ENCODE results near the gene POFUT1. TPM values are rescaled to one million over a fixed set of nuclear protein-coding genes. Genes with fewer than 3 reads are reported as not detected.

POFUT1 gene
- total RNA-seq, 4 donors from 2014 or later, result 11.2 to 47.1 (median 23.3) TPM

- intact Hi-C loops (cut with DNase I; ENCODE audit: low total_unique reads), result no loop called here
- no peaks in the 10 kb centered on the region for H3K36me3 ChIP-seq
- no peak overlapping the region for H3K4me3 ChIP-seq
- H3K4me1 ChIP-seq, result no peaks in the 10 kb centered on the region
- H3K27ac ChIP-seq, result no peak overlapping the region
- no peaks in the 10 kb centered on the region for H3K27me3 ChIP-seq
- no peak for DNase-seq
- TF ChIP-seq POLR2A (IDR thresholded peaks at IDR 0.05), result no peak
- TF ChIP-seq, protein P1, sequence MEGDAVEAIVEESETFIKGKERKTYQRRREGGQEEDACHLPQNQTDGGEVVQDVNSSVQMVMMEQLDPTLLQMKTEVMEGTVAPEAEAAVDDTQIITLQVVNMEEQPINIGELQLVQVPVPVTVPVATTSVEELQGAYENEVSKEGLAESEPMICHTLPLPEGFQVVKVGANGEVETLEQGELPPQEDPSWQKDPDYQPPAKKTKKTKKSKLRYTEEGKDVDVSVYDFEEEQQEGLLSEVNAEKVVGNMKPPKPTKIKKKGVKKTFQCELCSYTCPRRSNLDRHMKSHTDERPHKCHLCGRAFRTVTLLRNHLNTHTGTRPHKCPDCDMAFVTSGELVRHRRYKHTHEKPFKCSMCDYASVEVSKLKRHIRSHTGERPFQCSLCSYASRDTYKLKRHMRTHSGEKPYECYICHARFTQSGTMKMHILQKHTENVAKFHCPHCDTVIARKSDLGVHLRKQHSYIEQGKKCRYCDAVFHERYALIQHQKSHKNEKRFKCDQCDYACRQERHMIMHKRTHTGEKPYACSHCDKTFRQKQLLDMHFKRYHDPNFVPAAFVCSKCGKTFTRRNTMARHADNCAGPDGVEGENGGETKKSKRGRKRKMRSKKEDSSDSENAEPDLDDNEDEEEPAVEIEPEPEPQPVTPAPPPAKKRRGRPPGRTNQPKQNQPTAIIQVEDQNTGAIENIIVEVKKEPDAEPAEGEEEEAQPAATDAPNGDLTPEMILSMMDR (IDR thresholded peaks at IDR 0.05), result no peak
- H3K9me3 ChIP-seq, result no peaks in the 10 kb centered on the region
Measured at GRCh38 chr20:32227744-32228688, 20.3 kb downstream of the POFUT1 start.

- Histone ChIP-seq H3K36me3 (no peaks in the 10 kb centered on the region), H3K27ac (no peak overlapping the region)
Measured at GRCh38 chr20:32229251-32229747, 21.6 kb downstream of the POFUT1 start.

DNA sequence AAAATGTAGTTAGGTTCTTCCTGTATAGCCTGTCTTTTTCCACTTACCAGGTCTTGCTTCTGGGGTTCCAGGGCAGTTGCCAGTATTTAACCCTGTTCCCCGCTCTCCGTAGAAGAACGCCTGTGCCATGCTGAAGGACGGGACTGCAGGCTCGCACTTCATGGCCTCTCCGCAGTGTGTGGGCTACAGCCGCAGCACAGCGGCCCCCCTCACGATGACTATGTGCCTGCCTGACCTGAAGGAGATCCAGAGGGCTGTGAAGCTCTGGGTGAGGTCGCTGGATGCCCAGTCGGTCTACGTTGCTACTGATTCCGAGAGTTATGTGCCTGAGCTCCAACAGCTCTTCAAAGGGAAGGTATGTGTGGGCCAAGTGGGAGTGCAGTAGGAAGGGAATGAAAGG lies 23.0 kb downstream of the POFUT1 start:
- Histone ChIP-seq H3K9me3 (no peaks in the 10 kb centered on the region), H3K27me3 (no peaks in the 10 kb centered on the region), H3K4me3 (no peak overlapping the region), H3K27ac (no peak overlapping the region), H3K36me3 (no peaks in the 10 kb centered on the region), H3K4me1 (no peaks in the 10 kb centered on the region)
- TF ChIP-seq POLR2A (IDR thresholded peaks at IDR 0.05), result no peak
- TF ChIP-seq, protein P1 (IDR thresholded peaks at IDR 0.05), result no peak
- no peak for DNase-seq
- intact Hi-C loops (cut with DNase I; ENCODE audit: low total_unique reads), result no loop called here

More at GRCh38 chr20:32229251-32229747, 21.6 kb downstream of the POFUT1 start:
- Histone ChIP-seq H3K4me1 (no peaks in the 10 kb centered on the region), H3K9me3 (no peaks in the 10 kb centered on the region), H3K4me3 (no peak overlapping the region), H3K27me3 (no peaks in the 10 kb centered on the region)
- intact Hi-C loops (cut with DNase I; ENCODE audit: low total_unique reads), result no loop called here
- TF ChIP-seq, protein P1 (IDR thresholded peaks at IDR 0.05), result no peak
- no peak for TF ChIP-seq POLR2A (IDR thresholded peaks at IDR 0.05)
- no peak for DNase-seq

DNA sequence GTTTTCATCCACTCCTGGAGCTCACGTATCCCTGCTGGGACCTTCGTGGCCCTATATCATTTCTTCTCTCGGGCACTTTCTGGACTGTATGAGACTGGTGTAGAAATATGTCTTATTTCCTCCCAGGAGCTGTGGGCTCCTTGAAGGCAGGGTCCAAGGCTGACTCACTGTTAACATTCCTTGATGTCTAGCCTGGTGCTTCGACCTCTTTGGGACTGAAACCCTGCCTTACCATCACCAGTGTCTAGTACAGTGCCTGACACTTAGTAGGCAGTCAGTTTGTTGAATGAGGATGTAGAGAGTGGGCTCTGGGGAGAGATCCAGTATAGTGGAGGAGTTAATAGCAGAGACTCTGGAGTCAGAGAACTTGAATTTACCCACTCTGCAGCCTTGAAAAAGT lies 23.6 kb downstream of the POFUT1 start:
- intact Hi-C loops (cut with DNase I; ENCODE audit: low total_unique reads), result no loop called here
- H3K27me3 ChIP-seq, result no peaks in the 10 kb centered on the region
- no peaks in the 10 kb centered on the region for H3K36me3 ChIP-seq
- no peak overlapping the region for H3K27ac ChIP-seq
- DNase-seq, result no peak
- H3K9me3 ChIP-seq, result no peaks in the 10 kb centered on the region
- no peaks in the 10 kb centered on the region for H3K4me1 ChIP-seq
- H3K4me3 ChIP-seq, result no peak overlapping the region
- TF ChIP-seq, protein P1 (IDR thresholded peaks at IDR 0.05), result no peak

DNA sequence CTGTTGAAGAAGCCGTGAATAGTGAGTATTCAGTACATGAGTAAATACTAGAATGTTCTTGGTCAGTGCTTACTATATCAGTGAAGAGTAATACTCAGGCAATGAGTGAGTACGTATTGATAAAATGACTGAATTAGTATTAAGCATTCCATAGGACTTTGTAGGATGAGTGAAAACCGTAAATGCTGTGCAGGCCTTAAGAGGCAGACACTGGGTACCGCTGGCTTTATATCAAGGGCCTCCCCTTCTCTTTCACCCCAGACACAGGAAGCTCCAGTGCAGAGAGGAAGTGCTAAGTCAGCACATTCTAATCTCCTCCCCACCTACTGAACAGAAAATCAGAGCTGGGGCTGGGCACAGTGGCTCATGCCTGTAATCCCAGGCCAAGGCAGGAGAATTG lies 24.2 kb downstream of the POFUT1 start:
- H3K36me3 ChIP-seq, result no peaks in the 10 kb centered on the region

More for the DNA sequence above, 24.2 kb downstream of the POFUT1 start:
- H3K4me3 ChIP-seq, result no peak overlapping the region
- no peak overlapping the region for H3K27ac ChIP-seq
- intact Hi-C loops (cut with DNase I; ENCODE audit: low total_unique reads), result no loop called here
- no peaks in the 10 kb centered on the region for H3K4me1 ChIP-seq
- H3K9me3 ChIP-seq, result no peaks in the 10 kb centered on the region
- TF ChIP-seq, protein P1 (IDR thresholded peaks at IDR 0.05), result no peak
- no peak for TF ChIP-seq POLR2A (IDR thresholded peaks at IDR 0.05)
- DNase-seq, result no peak
- H3K27me3 ChIP-seq, result no peaks in the 10 kb centered on the region

All from uterus (tissue), 4 donors.